Neural cell (in vitro differentiated cells): Measurements from ENCODE around the gene ZFP1. TPM values are rescaled to one million over a fixed set of nuclear protein-coding genes. Genes with fewer than 3 reads are reported as not detected.

Experiments used
- H2AFZ ChIP-seq: fragments of 200-600, 300-800 bp; sonication (generic), shearing (Covaris generic); 2 replicates; pipeline ENCODE4 v1.6.0; 2014; ENCODE audit warnings: low read depth, mild to moderate bottlenecking, antibody characterized with exemption, low read length, moderate library complexity
- H3F3A ChIP-seq: fragments of 200-600 bp; shearing (Covaris generic); 2 replicates; pipeline ENCODE4 v1.6.1; 2016; ENCODE audit warnings: mild to moderate bottlenecking, moderate library complexity, mixed read lengths, antibody characterized with exemption, low read length; ENCODE audit not compliant: insufficient read depth, poor library complexity, severe bottlenecking
- H3K27ac ChIP-seq: fragments of 200-600, 300-800 bp; sonication (generic), shearing (Covaris generic); 2 replicates; pipeline ENCODE4 v1.5.1; 2014; ENCODE audit warnings: mild to moderate bottlenecking, low read length, moderate library complexity
- H3K27me3 ChIP-seq: fragments of 300-800, 200-600 bp; sonication (generic), shearing (Covaris generic); 2 replicates; pipeline ENCODE4 v1.6.0; 2014; ENCODE audit warnings: mild to moderate bottlenecking, low read depth, low read length, moderate library complexity; ENCODE audit not compliant: insufficient read depth
- H3K36me3 ChIP-seq: fragments of 300-800, 200-600 bp; sonication (generic), shearing (Covaris generic); 2 replicates; pipeline ENCODE4 v1.5.1; 2014; ENCODE audit warnings: mild to moderate bottlenecking, antibody characterized with exemption, low read length, moderate library complexity; ENCODE audit not compliant: insufficient read depth
- H3K4me2 ChIP-seq: fragments of 300-800, 200-600 bp; sonication (generic), shearing (Covaris generic); 2 replicates; pipeline ENCODE4 v1.6.0; 2014; ENCODE audit warnings: mild to moderate bottlenecking, low read length
- H3K4me3 ChIP-seq: fragments of 300-800, 200-600 bp; sonication (generic), shearing (Covaris generic); 2 replicates; pipeline ENCODE4 v1.5.1; 2014; ENCODE audit warnings: mild to moderate bottlenecking, low read length, moderate library complexity
- H3K79me2 ChIP-seq: fragments of 200-600 bp; shearing (Covaris generic); replicated peaks from 2 replicates; pipeline ENCODE4 v1.6.0; 2014; ENCODE audit warnings: mild to moderate bottlenecking, low read length, moderate library complexity; ENCODE audit not compliant: insufficient read depth
- H3K9ac ChIP-seq: fragments of 300-800, 200-600 bp; sonication (generic), shearing (Covaris generic); 2 replicates; pipeline ENCODE4 v1.6.1; 2016; ENCODE audit warnings: mild to moderate bottlenecking, low read length, mixed read lengths
- H3K9me2 ChIP-seq: fragments of 200-600 bp; shearing (Covaris generic); 2 replicates; pipeline ENCODE4 v1.6.1; 2016; ENCODE audit warnings: mild to moderate bottlenecking, low read length, mixed read lengths; ENCODE audit not compliant: insufficient read depth
- H3K9me3 ChIP-seq: fragments of 200-600, 300-800 bp; sonication (generic), shearing (Covaris generic); 2 replicates; pipeline ENCODE4 v1.6.1; 2016; ENCODE audit warnings: mild to moderate bottlenecking, mixed run types, low read length, moderate library complexity, mixed read lengths
- H4K20me1 ChIP-seq: fragments of 200-600 bp; shearing (Covaris generic); 2 replicates; pipeline ENCODE4 v1.6.1; 2016; ENCODE audit warnings: mild to moderate bottlenecking, mixed run types; ENCODE audit not compliant: insufficient read depth
- EP300 ChIP-seq: fragments of 450-650 bp; conservative IDR thresholded peaks from 2 replicates; pipeline ENCODE4 v1.6.1; 2014; ENCODE audit warnings: antibody characterized with exemption, mild to moderate bottlenecking, moderate library complexity; ENCODE audit not compliant: poor library complexity, severe bottlenecking
- EZH2 ChIP-seq: fragments of 200-600, 300-800 bp; shearing (Covaris generic), sonication (generic); IDR thresholded peaks from 2 replicates; pipeline ENCODE4 v1.6.1; 2014; ENCODE audit warnings: antibody characterized with exemption, low read length, borderline replicate concordance, mild to moderate bottlenecking; ENCODE audit not compliant: insufficient read depth, poor library complexity, severe bottlenecking
- MXI1 ChIP-seq: fragments of 450-650 bp; conservative IDR thresholded peaks from 2 replicates; pipeline ENCODE4 v1.6.1; 2014; ENCODE audit warnings: antibody characterized with exemption, mild to moderate bottlenecking; ENCODE audit not compliant: poor library complexity, severe bottlenecking
- POLR2AphosphoS5 ChIP-seq: IDR thresholded peaks from 2 replicates; pipeline ENCODE4 v1.6.1; 2012
- RAD21 ChIP-seq: fragments of 450-650 bp; conservative IDR thresholded peaks from 2 replicates; pipeline ENCODE4 v1.6.1; 2014; ENCODE audit warnings: antibody characterized with exemption, mild to moderate bottlenecking, moderate library complexity
- SMC3 ChIP-seq: fragments of 450-650 bp; conservative IDR thresholded peaks from 2 replicates; pipeline ENCODE4 v1.6.1; 2014; ENCODE audit warnings: antibody characterized with exemption, mild to moderate bottlenecking, moderate library complexity; ENCODE audit not compliant: poor library complexity
- TAF1 ChIP-seq: IDR thresholded peaks from 2 replicates; pipeline ENCODE4 v1.6.1; 2012; ENCODE audit warnings: low read depth
- polyA plus RNA-seq: library from polyadenylated mRNA; depleted of rRNA; stranded (reverse); fragments of >200 nt; gene quantifications from 2 replicates; pipeline ENCODE4 v1.2.3, GENCODE V29; 2014
- TF ChIP-seq, protein P1 (sequence below): IDR thresholded peaks from 2 replicates; pipeline ENCODE4 v1.6.1; 2012; ENCODE audit warnings: borderline replicate concordance
- TF ChIP-seq, protein P2 (sequence below): fragments of 450-650 bp; IDR thresholded peaks from 2 replicates; pipeline ENCODE4 v1.5.1; 2014; ENCODE audit warnings: antibody characterized with exemption, mild to moderate bottlenecking, moderate library complexity; ENCODE audit not compliant: poor library complexity, severe bottlenecking

Gene ZFP1
- polyA plus RNA-seq, 1 donor from 2014 or later = 47.1 TPM

DNA sequence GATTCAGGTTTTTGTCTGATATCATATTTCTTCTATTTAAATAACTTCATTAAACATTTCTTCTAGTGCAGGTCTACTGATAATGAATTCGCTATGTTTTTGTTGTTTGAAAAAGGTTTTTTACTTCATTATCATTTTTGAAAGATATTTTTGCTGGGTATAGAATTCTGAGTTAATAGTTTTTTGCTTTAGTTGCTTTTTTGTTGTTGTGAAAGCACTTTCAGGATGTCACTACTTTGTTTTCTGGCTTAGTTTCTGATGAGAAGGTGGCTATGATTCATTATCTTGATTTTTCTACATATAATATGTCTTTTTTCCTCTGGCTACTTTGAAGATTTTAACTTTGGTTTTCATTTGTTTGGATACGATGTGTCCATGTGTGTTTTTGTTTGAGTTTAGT is 3.5 kb downstream of the ZFP1 start:
- Histone ChIP-seq H3K36me3 (peaks cover 22% of the 10 kb centered on the region), H3K27ac (no peak overlapping the region), H3K27me3 (no peaks in the 10 kb centered on the region), H3K79me2 (peaks cover 62% of the 10 kb centered on the region), H3K9me2 (no peaks in the 10 kb centered on the region), H2AFZ (no peak overlapping the region), H4K20me1 (no peaks in the 10 kb centered on the region), H3K4me3 (no peak overlapping the region), H3F3A (no peaks in the 10 kb centered on the region), H3K9me3 (no peaks in the 10 kb centered on the region), H3K4me2 (no peak overlapping the region), H3K9ac (no peak overlapping the region)
- TF ChIP-seq, protein P1, sequence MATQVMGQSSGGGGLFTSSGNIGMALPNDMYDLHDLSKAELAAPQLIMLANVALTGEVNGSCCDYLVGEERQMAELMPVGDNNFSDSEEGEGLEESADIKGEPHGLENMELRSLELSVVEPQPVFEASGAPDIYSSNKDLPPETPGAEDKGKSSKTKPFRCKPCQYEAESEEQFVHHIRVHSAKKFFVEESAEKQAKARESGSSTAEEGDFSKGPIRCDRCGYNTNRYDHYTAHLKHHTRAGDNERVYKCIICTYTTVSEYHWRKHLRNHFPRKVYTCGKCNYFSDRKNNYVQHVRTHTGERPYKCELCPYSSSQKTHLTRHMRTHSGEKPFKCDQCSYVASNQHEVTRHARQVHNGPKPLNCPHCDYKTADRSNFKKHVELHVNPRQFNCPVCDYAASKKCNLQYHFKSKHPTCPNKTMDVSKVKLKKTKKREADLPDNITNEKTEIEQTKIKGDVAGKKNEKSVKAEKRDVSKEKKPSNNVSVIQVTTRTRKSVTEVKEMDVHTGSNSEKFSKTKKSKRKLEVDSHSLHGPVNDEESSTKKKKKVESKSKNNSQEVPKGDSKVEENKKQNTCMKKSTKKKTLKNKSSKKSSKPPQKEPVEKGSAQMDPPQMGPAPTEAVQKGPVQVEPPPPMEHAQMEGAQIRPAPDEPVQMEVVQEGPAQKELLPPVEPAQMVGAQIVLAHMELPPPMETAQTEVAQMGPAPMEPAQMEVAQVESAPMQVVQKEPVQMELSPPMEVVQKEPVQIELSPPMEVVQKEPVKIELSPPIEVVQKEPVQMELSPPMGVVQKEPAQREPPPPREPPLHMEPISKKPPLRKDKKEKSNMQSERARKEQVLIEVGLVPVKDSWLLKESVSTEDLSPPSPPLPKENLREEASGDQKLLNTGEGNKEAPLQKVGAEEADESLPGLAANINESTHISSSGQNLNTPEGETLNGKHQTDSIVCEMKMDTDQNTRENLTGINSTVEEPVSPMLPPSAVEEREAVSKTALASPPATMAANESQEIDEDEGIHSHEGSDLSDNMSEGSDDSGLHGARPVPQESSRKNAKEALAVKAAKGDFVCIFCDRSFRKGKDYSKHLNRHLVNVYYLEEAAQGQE = no peak
- no peak for TF ChIP-seq SMC3
- no peak for TF ChIP-seq EZH2
- TF ChIP-seq EP300 = no peak

DNA sequence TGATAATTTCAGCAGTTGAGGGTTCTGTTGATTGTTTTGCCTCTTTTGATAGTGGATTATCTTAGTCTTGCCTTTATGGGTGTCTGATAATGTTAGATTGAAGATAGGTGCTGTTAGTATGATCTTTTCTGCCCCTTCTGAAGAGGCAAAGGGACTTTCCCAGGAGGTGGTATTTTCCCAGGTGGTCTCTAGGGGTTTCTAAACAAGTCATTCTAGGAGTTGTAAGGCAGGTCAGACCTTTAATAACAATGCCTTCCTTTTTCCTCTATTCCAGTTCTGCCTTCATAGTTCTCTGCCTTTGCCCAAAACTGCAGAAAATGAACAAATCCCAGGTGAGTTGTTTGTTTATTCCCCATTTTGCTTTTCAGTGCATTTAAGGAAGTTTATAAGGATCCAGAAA is 4.3 kb downstream of the ZFP1 start:
- Histone ChIP-seq H3K27me3 (no peaks in the 10 kb centered on the region), H3F3A (no peaks in the 10 kb centered on the region), H3K27ac (no peak overlapping the region), H3K4me3 (no peak overlapping the region), H3K79me2 (peaks cover 68% of the 10 kb centered on the region), H3K4me2 (no peak overlapping the region), H3K9ac (no peak overlapping the region), H4K20me1 (no peaks in the 10 kb centered on the region), H3K9me2 (no peaks in the 10 kb centered on the region), H2AFZ (no peak overlapping the region), H3K9me3 (no peaks in the 10 kb centered on the region), H3K36me3 (peaks cover 30% of the 10 kb centered on the region)
- TF ChIP-seq, protein P1 = no peak
- TF ChIP-seq POLR2AphosphoS5 (no peak), EP300 (no peak), MXI1 (no peak)

DNA sequence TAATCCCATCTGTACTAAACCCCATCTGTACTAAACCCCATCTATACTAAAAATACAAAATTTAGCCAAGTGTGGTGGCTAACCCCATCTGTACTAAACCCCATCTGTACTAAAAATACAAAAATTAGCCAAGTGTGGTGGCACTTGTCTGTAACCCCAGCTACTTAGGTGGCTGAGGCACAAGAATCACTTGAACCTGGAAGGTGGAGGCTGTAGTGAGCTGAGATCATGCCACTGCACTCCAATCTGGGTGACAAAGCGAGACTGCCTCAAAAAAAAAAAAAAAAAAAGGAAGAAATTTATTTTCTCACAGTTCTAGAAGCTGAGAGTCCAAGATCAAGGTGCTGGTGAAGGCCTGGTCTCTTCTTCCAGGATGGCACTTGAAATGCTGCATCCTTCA is 12.1 kb downstream of the ZFP1 start:
- Histone ChIP-seq H3K9me3 (no peaks in the 10 kb centered on the region), H4K20me1 (no peaks in the 10 kb centered on the region), H3K4me2 (no peak overlapping the region), H3K27me3 (no peaks in the 10 kb centered on the region), H3F3A (no peaks in the 10 kb centered on the region), H3K79me2 (peaks cover 36% of the 10 kb centered on the region), H3K4me3 (no peak overlapping the region), H3K9ac (no peak overlapping the region), H3K27ac (no peak overlapping the region), H2AFZ (no peak overlapping the region), H3K36me3 (peaks cover 24% of the 10 kb centered on the region), H3K9me2 (no peaks in the 10 kb centered on the region)
- no peak for TF ChIP-seq EZH2
- TF ChIP-seq POLR2AphosphoS5 = no peak
- TF ChIP-seq RAD21 = no peak
- TF ChIP-seq MXI1 = no peak
- no peak for TF ChIP-seq TAF1
- no peak for TF ChIP-seq EP300
- TF ChIP-seq, protein P2, sequence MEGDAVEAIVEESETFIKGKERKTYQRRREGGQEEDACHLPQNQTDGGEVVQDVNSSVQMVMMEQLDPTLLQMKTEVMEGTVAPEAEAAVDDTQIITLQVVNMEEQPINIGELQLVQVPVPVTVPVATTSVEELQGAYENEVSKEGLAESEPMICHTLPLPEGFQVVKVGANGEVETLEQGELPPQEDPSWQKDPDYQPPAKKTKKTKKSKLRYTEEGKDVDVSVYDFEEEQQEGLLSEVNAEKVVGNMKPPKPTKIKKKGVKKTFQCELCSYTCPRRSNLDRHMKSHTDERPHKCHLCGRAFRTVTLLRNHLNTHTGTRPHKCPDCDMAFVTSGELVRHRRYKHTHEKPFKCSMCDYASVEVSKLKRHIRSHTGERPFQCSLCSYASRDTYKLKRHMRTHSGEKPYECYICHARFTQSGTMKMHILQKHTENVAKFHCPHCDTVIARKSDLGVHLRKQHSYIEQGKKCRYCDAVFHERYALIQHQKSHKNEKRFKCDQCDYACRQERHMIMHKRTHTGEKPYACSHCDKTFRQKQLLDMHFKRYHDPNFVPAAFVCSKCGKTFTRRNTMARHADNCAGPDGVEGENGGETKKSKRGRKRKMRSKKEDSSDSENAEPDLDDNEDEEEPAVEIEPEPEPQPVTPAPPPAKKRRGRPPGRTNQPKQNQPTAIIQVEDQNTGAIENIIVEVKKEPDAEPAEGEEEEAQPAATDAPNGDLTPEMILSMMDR = no peak
- TF ChIP-seq, protein P1 = no peak
- no peak for TF ChIP-seq SMC3
